Large intestine (tissue), 3 donors: ENCODE results near the gene CCDC78. TPM values are rescaled to one million over a fixed set of nuclear protein-coding genes. Genes with fewer than 3 reads are reported as not detected.
A peak's percentile ranks its signal among the peaks of the same experiment; 100 is the strongest.

Experiments used
- DNase-seq, 2 donors: peaks; one replicate each; pipeline versions ENCODE4 v3.0.0 to v3.0.0-alpha.2; 2013
- H3K27ac ChIP-seq: one replicate; pipeline ENCODE4 v1.5.1; 2013; ENCODE audit warnings: low read length
- H3K27me3 ChIP-seq: 2 replicates; pipeline ENCODE4 v1.6.1; 2013; ENCODE audit warnings: low read length; ENCODE audit not compliant: control insufficient read depth, insufficient read depth
- H3K36me3 ChIP-seq: 2 replicates; pipeline ENCODE4 v1.6.1; 2013; ENCODE audit warnings: low read length; ENCODE audit not compliant: control insufficient read depth, insufficient read depth
- H3K4me1 ChIP-seq: one replicate; pipeline ENCODE4 v1.6.1; 2013; ENCODE audit warnings: low read length; ENCODE audit not compliant: control insufficient read depth, insufficient read depth
- H3K4me3 ChIP-seq: one replicate; pipeline ENCODE4 v1.5.1; 2013; ENCODE audit warnings: low read length
- H3K9me3 ChIP-seq: one replicate; pipeline ENCODE4 v1.6.1; 2013; ENCODE audit warnings: mild to moderate bottlenecking, low read depth, low read length, moderate library complexity; ENCODE audit not compliant: control insufficient read depth
- whole genome bisulfite sequencing: methylation state at CpG from one replicate; pipeline ENCODE4 v1.1.5; 2013; ENCODE audit warnings: low lambda C conversion rate; ENCODE audit not compliant: insufficient coverage; 5-methylcytosine and 5-hydroxymethylcytosine counted together
- polyA plus RNA-seq: library from polyadenylated mRNA; unstranded; fragments of 120-200 nt; gene quantifications from one replicate; pipeline ENCODE4 v1.2.1, GENCODE V29; 2013

The CCDC78 gene
- polyA plus RNA-seq, 1 donor = 1.9 TPM

- DNase-seq = no peak
- H3K27me3 ChIP-seq = peaks cover 2% of the 10 kb centered on the region
- H3K4me1 ChIP-seq = peaks cover 36% of the 10 kb centered on the region
Observed at GRCh38 chr16:681746-682427, 44.4 kb downstream of the CCDC78 start.

GRCh38 chr16:680967-681745 is 45.1 kb downstream of the CCDC78 start:
- WGBS = no CpG with 5 or more reads among the region's 44 CpGs
- Histone ChIP-seq H3K27ac (peak overlapping the region; percentile 43), H3K9me3 (peaks cover 8% of the 10 kb centered on the region), H3K4me3 (peak overlapping the region; percentile 82), H3K36me3 (peaks cover 25% of the 10 kb centered on the region), H3K4me1 (peaks cover 43% of the 10 kb centered on the region), H3K27me3 (peaks cover 2% of the 10 kb centered on the region)
- DNase-seq = no peak

More at GRCh38 chr16:681746-682427, 44.4 kb downstream of the CCDC78 start:
- Histone ChIP-seq H3K9me3 (peaks cover 9% of the 10 kb centered on the region), H3K4me3 (peak overlapping the region; percentile 82), H3K27ac (no peak overlapping the region), H3K36me3 (peaks cover 30% of the 10 kb centered on the region)
- WGBS = no CpG with 5 or more reads among the region's 28 CpGs

GRCh38 chr16:680625-680945 is 45.7 kb downstream of the CCDC78 start:
- Histone ChIP-seq H3K4me3 (peak overlapping the region; percentile 82), H3K4me1 (peaks cover 47% of the 10 kb centered on the region), H3K27ac (peak overlapping the region; percentile 43), H3K9me3 (peaks cover 10% of the 10 kb centered on the region), H3K27me3 (peaks cover 2% of the 10 kb centered on the region), H3K36me3 (peaks cover 24% of the 10 kb centered on the region)
- WGBS = no CpG with 5 or more reads among the region's 38 CpGs
- DNase-seq = no peak

- Histone ChIP-seq H3K36me3 (peaks cover 19% of the 10 kb centered on the region), H3K4me1 (peaks cover 51% of the 10 kb centered on the region), H3K27ac (peak within 1 kb of the TSS; percentile 96), H3K9me3 (peaks cover 6% of the 10 kb centered on the region), H3K4me3 (peak within 1 kb of the TSS; percentile 82), H3K27me3 (peaks cover 4% of the 10 kb centered on the region)
- DNase-seq = peak; percentile 75 to 87
- no CpG with 5 or more reads among the region's 91 CpGs for WGBS
Observed at GRCh38 chr16:679814-680624, 46.2 kb downstream of the CCDC78 start, which contains the start of gene STUB1. STUB1 (plus strand) TSS chr16:680410; CDS start chr16:680526, 116 bp downstream.

- peaks cover 3% of the 10 kb centered on the region for H3K9me3 ChIP-seq
- peaks cover 19% of the 10 kb centered on the region for H3K36me3 ChIP-seq
- DNase-seq = peak; percentile 68 to 82
- WGBS = no CpG with 5 or more reads among the region's 52 CpGs
- peak overlapping the region; percentile 91 for H3K27ac ChIP-seq
- peaks cover 57% of the 10 kb centered on the region for H3K4me1 ChIP-seq
- peak overlapping the region; percentile 48 for H3K4me3 ChIP-seq
- H3K27me3 ChIP-seq = peaks cover 4% of the 10 kb centered on the region
Observed at GRCh38 chr16:678858-679813, 47.1 kb downstream of the CCDC78 start.

- Histone ChIP-seq H3K27me3 (peaks cover 4% of the 10 kb centered on the region), H3K27ac (no peak overlapping the region), H3K9me3 (peaks cover 3% of the 10 kb centered on the region), H3K4me3 (no peak overlapping the region), H3K36me3 (peaks cover 25% of the 10 kb centered on the region), H3K4me1 (peaks cover 53% of the 10 kb centered on the region)
- no peak for DNase-seq
- WGBS = no CpG with 5 or more reads among the region's 21 CpGs
Observed at GRCh38 chr16:678209-678857, 47.9 kb downstream of the CCDC78 start.

GRCh38 chr16:677316-678190 is 48.7 kb downstream of the CCDC78 start:
- no peak for DNase-seq
- Histone ChIP-seq H3K36me3 (peaks cover 23% of the 10 kb centered on the region), H3K4me3 (no peak overlapping the region), H3K27ac (no peak overlapping the region), H3K27me3 (peaks cover 4% of the 10 kb centered on the region), H3K9me3 (peaks cover 3% of the 10 kb centered on the region), H3K4me1 (peaks cover 45% of the 10 kb centered on the region)
- no CpG with 5 or more reads among the region's 57 CpGs for WGBS

GRCh38 chr16:676913-677312 is 49.3 kb downstream of the CCDC78 start:
- Histone ChIP-seq H3K36me3 (peaks cover 23% of the 10 kb centered on the region), H3K9me3 (peaks cover 3% of the 10 kb centered on the region), H3K4me3 (no peak overlapping the region), H3K4me1 (peaks cover 40% of the 10 kb centered on the region), H3K27ac (no peak overlapping the region), H3K27me3 (peaks cover 4% of the 10 kb centered on the region)
- WGBS = no CpG with 5 or more reads among the region's 23 CpGs
- peak; percentile 69 to 82 for DNase-seq

GRCh38 chr16:676565-676902 is 49.7 kb downstream of the CCDC78 start:
- H3K27ac ChIP-seq = no peak overlapping the region
- H3K36me3 ChIP-seq = peaks cover 22% of the 10 kb centered on the region

More at GRCh38 chr16:676565-676902, 49.7 kb downstream of the CCDC78 start:
- Histone ChIP-seq H3K4me1 (peaks cover 37% of the 10 kb centered on the region), H3K4me3 (no peak overlapping the region), H3K27me3 (peaks cover 4% of the 10 kb centered on the region), H3K9me3 (peaks cover 3% of the 10 kb centered on the region)
- DNase-seq = no peak
- no CpG with 5 or more reads among the region's 21 CpGs for WGBS
